T1000 (cell line): Measurements from ENCODE around the gene MTURN.

ENCODE experiments used
- DNase-seq: peaks from one replicate; lab custom pipeline; 2025; ENCODE audit warnings: mixed read lengths; lab: John Stamatoyannopoulos, UW

MTURN gene

DNA sequence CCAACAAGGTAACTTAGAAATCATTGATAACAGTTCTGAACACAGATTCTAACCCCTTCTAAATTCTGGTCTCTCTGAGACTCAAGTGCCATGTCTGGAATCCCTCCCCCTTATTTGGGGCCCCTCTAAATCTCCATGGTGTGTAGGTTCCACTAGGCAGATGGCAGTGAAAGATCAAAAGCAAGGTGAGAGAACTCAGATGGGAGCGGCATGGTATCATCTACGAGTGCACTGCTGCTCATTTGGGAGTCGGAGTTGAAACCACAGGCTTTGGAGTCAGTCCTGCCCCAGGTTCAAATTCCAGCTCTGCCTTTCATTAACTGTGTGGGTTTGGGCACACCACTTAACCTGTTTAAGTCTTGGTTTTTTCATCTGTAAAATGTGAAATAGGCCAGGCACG lies 72.6 kb downstream of the MTURN start:
- DNase-seq, result no peak

DNA sequence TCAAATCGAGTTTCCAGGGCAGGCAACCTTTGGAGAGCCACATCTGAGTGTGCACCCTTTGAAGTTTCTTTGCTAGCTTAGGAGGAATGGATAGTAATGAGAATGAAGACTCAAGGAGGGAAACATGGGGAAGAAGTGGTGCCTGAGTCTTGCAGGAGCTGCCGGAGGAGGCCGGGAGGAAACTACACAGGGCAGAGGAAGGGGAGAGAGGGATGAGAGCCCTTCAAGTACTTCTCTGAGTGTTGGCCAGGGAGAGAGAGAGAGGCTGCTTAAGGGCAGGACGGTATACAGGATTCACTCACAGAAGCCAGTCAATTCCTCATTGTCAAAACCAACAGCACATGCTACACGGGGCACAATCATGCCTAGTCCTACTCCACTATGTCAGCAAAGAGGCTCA lies 75.2 kb downstream of the MTURN start:
- DNase-seq, result no peak
